Right lobe of liver (tissue), 6 donors: ENCODE measurements around the gene PTGDR2. TPM values are rescaled to one million over a fixed set of nuclear protein-coding genes. Genes with fewer than 3 reads are reported as not detected.

Experiments
- ATAC-seq, 4 donors: fragments of 200-7000 bp; cut with Tn5 transposase; one replicate each; pipeline ENCODE4 v1.9.1; 2020; ENCODE audit warnings: mild to moderate bottlenecking in 4 of 4, moderate library complexity in 4 of 4
- DNase-seq, 3 donors: peaks; one replicate each; pipeline ENCODE4 v3.0.0-alpha.2; 2020
- H3K27ac ChIP-seq, 3 donors: fragments of 200-600 bp; one replicate each; pipeline ENCODE4 v1.8.0; 2022
- H3K27me3 ChIP-seq, 2 donors: fragments of 200-600 bp; one replicate each; pipeline ENCODE4 v1.8.0; 2022
- H3K36me3 ChIP-seq, 4 donors: fragments of 200-600 bp; sonication (generic) in 1 of 4; one replicate each; pipeline versions ENCODE4 v1.5.1 to v1.8.0; 2017 to 2022; ENCODE audit warnings: control low read depth in 1 of 4
- H3K4me1 ChIP-seq, 4 donors: fragments of 200-600 bp; sonication (generic) in 1 of 4; one replicate each; pipeline versions ENCODE4 v1.5.1 to v1.8.0; 2017 to 2022; ENCODE audit warnings: control low read depth in 1 of 4
- H3K4me3 ChIP-seq, 3 donors: fragments of 200-600 bp; one replicate each; pipeline ENCODE4 v1.8.0; 2022
- H3K9me3 ChIP-seq, 4 donors: fragments of 200-600 bp; sonication (generic) in 1 of 4; one replicate each; pipeline versions ENCODE4 v1.5.1 to v1.8.0; 2017 to 2022; ENCODE audit warnings: control low read depth in 1 of 4
- CTCF ChIP-seq, 4 donors: fragments of 200-600 bp in 3 of 4; fragments of 450-650 bp in 1 of 4; IDR thresholded peaks; one replicate each; pipeline versions ENCODE4 v1.5.1 to v1.8.0; 2016 to 2022; ENCODE audit warnings: antibody characterized with exemption in 4 of 4, mild to moderate bottlenecking in 2 of 4
- POLR2A ChIP-seq: fragments of 450-650 bp; IDR thresholded peaks from one replicate; pipeline ENCODE4 v1.6.1; 2017; ENCODE audit warnings: antibody characterized with exemption, mild to moderate bottlenecking
- WGBS: methylation state at CpG from one replicate; pipeline ENCODE4 v1.1.6; 2018; ENCODE audit warnings: low coverage, low lambda C conversion rate; ENCODE audit not compliant: insufficient coverage; ENCODE audit errors: missing lambda C conversion rate; 5-methylcytosine and 5-hydroxymethylcytosine counted together
- intact Hi-C, 2 donors: fragments of 100-400 bp; cut with DNase I; formaldehyde crosslinking; loops; one replicate each; pipeline versions ENCODE4 v1.11.2 to v1.14.1; 2022
- total RNA-seq, 6 experiments: library from RNA; depleted of rRNA in 2 of 6; stranded (reverse); fragments of >200 nt in 2 of 6; fragmentation: NEBNext Ultra II Directional in 3 of 6; extraction: Animal tissue kit (Norgen Biotek cat#: 25700) in 3 of 6; gene quantifications; one replicate each; pipeline versions ENCODE4 v1.1.0 to v1.2.4, GENCODE V29; 2016 to 2023
- donor health status: DM: no; HTN: yes; CAD: no.
- donor health status: DM: no; HTN: no; CAD: no.
- donor health status: DM: no; HTN: no; CAD: no.
- donor health status: DM: no; HTN: yes; CAD: no.
- donor health status: DM: no; HTN: yes; CAD: no.

The PTGDR2 gene
- total RNA-seq, 6 experiments from 2014 or later, result 0.07 to 0.18 (median 0.12) TPM; not detected in 1

GRCh38 chr11:60880643-60881282, 25.0 kb upstream of the PTGDR2 start:
- 70% methylated on average over 8 of the region's 8 CpGs for WGBS
- TF ChIP-seq CTCF (IDR thresholded peaks at IDR 0.05), result no peak
- no peak for TF ChIP-seq POLR2A
- Histone ChIP-seq H3K4me1 (no peaks in the 10 kb centered on the region), H3K27me3 (no peaks in the 10 kb centered on the region), H3K4me3 (no peak overlapping the region), H3K27ac (no peak overlapping the region), H3K9me3 (no peaks in the 10 kb centered on the region), H3K36me3 (peaks cover 0 to 19% (median 0%) of the 10 kb centered on the region in 4 donors)
- DNase-seq, result no peak
- no peak for ATAC-seq
- intact Hi-C loops, result no loop called here

- H3K27me3 ChIP-seq, result no peaks in the 10 kb centered on the region
Observed at GRCh38 chr11:60879971-60880588, 24.3 kb upstream of the PTGDR2 start.

GRCh38 chr11:60879104-60879503, 23.4 kb upstream of the PTGDR2 start:
- TF ChIP-seq POLR2A (no peak), CTCF (IDR thresholded peaks at IDR 0.05) (no peak)
- H3K27ac ChIP-seq, result no peak overlapping the region
- H3K4me3 ChIP-seq, result no peak overlapping the region
- H3K9me3 ChIP-seq, result no peaks in the 10 kb centered on the region
- 80% methylated on average over 1 of the region's 1 CpG for WGBS
- intact Hi-C loops, result loop anchor here in 1 of 2 donors (10.0 kb wide), 1 partner anchor 54 kb away; no protein-coding TSS in a partner anchor
- H3K36me3 ChIP-seq, result peaks cover 0 to 19% (median 0%) of the 10 kb centered on the region in 4 donors
- no peak for ATAC-seq
- H3K27me3 ChIP-seq, result no peaks in the 10 kb centered on the region
- H3K4me1 ChIP-seq, result no peaks in the 10 kb centered on the region
- DNase-seq, result no peak

More at GRCh38 chr11:60879971-60880588, 24.3 kb upstream of the PTGDR2 start:
- H3K27ac ChIP-seq, result no peak overlapping the region
- H3K4me3 ChIP-seq, result no peak overlapping the region
- WGBS, result 96% methylated on average over 4 of the region's 5 CpGs
- H3K9me3 ChIP-seq, result no peaks in the 10 kb centered on the region
- intact Hi-C loops, result loop anchor here in 1 of 2 donors (10.0 kb wide), 1 partner anchor 55 kb away; no protein-coding TSS in a partner anchor
- TF ChIP-seq POLR2A (no peak), CTCF (IDR thresholded peaks at IDR 0.05) (no peak)
- ATAC-seq (no peak), DNase-seq (no peak)
- no peaks in the 10 kb centered on the region for H3K4me1 ChIP-seq
- H3K36me3 ChIP-seq, result peaks cover 0 to 19% (median 0%) of the 10 kb centered on the region in 4 donors

- Histone ChIP-seq H3K9me3 (no peaks in the 10 kb centered on the region), H3K27ac (no peak overlapping the region), H3K4me1 (no peaks in the 10 kb centered on the region), H3K4me3 (no peak overlapping the region), H3K27me3 (no peaks in the 10 kb centered on the region), H3K36me3 (peaks cover 0 to 19% (median 0%) of the 10 kb centered on the region in 4 donors)
- DNase-seq, result no peak
- intact Hi-C loops, result loop anchor here in 1 of 2 donors (10.0 kb wide), 1 partner anchor 54 kb away; no protein-coding TSS in a partner anchor
- ATAC-seq, result no peak
- TF ChIP-seq CTCF (IDR thresholded peaks at IDR 0.05) (no peak), POLR2A (no peak)
- WGBS, result 87% methylated on average over 5 of the region's 5 CpGs
Observed at GRCh38 chr11:60878245-60879101, 22.7 kb upstream of the PTGDR2 start.
